ENCODE results near the gene KRT4.

The KRT4 gene

GRCh38 chr12:52792185-52793029 is 21.5 kb downstream of the KRT4 start:
- DNase-seq (ENCODE audit: low read depth, low spot score): no peak

DNA sequence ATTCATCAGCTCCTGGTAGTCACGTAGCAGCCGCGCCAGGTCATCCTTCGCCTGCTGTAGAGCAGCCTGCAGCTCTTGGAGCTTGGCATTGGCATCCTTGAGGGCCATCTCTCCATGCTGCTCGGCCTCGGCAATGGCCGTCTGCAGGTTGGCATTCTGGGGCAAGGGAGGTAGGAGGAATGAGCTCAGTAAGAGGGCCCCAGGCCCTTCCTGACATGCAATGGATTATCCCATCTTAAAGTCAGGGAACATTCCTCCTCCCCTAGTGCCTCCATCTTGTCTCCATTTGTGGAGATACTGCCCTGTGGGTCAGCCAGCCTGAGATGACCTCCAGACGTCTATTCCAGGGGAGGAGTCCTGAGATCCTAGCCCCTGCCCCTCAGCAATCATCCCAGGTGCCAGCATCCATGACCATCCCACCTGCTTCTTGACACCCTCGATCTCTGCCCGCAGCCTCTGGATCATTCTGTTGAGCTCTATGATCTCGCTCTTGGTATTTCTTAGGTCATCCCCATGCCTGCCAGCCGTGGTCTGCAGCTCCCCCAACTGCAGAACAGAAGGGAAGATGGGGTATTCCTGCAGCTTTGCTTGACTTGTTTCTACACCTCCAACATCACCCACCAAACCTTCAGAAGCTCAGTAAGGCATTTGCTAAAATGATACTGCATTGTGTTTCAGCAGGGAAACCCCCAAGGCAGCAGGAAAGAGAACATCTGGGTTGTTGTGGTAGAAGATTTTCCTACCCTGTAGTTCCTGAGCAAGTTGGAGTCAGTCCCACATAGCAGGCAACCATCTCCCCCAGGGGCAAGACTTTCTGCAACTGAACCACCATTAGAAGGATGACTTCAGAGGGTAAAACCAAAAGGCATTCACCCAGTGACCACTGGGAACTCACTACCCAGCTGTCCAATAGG is 22.4 kb downstream of the KRT4 start:
- DNase-seq (ENCODE audit: low read depth, low spot score): no peak

DNA sequence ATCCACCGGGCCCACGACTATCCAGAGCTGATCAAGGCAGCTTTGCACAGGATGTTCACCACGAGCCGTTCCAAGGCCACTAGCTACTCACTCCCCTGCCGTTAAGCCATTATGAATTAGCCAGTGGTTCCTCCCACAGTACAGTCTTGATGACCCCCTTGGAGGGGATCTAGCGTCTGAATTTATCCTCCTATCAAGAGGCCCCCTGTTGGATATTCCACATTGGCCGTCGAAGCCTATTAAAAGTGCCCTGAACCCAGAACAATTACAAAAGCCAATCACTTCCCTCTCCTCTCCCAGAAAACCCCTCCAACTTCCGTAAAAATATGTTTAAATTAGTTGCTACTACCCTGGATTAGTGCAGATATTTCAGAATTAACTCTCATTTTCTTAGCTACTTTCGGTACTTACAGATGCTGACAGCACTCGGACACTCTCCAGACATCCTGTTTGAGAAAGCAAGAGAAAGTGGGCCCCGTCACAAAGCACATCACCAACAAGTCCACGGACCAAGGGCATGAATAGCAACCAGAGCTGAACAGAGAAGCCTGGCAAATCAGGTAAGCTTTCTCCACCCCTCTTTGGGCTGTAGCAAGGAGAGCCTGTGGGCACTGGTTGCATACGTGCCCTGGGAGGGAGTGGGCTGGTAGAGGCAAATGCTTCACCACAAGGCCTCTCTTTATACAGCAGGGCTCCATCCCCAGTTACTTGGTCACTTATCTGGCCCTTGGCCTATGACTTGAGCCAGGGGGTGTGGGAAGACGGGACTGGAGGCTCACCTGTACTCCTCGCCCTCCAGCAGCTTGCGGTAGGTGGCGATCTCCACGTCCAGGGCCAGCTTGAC is 23.3 kb downstream of the KRT4 start:
- DNase-seq (ENCODE audit: low read depth, low spot score): no peak

DNA sequence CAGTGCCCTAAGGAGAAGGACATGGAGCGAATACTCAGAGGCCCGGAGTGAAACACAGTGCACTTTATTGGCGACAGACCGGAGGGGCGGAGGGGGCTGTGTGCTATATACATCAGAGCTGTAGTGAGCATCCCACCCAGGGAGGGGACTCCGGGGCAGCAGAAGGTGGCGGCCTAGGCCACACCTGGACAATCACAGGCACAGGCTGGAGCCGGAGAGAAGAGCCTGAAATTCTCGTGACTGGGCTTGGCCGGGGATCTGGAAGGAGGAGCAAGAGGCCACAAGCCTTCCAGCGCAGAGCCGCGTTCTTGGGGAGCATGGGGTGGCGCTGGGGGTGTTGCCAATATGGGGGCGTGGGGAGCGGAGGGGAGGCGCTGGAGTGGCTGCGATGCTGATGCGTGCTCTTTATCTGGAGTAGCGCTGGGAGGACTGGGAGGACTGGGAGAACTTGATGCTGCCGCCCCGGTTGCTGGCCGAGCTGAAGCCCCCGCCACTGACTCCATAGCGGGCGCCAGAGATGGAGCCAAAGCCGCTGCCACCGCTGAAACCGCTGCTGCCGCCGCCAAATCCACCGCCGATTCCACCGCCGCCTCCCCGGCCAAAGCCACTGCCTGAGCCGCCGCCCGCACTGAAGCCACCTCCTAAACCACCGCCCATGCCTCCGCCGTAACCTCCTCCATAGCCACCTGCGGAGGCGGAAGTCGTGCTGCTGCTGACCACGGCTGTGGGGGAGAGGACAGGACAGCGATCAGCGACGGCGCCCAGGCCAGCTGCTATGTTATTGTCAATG is 24.1 kb downstream of the KRT4 start:
- peak; percentile 4 for DNase-seq (ENCODE audit: low read depth, low spot score)

DNA sequence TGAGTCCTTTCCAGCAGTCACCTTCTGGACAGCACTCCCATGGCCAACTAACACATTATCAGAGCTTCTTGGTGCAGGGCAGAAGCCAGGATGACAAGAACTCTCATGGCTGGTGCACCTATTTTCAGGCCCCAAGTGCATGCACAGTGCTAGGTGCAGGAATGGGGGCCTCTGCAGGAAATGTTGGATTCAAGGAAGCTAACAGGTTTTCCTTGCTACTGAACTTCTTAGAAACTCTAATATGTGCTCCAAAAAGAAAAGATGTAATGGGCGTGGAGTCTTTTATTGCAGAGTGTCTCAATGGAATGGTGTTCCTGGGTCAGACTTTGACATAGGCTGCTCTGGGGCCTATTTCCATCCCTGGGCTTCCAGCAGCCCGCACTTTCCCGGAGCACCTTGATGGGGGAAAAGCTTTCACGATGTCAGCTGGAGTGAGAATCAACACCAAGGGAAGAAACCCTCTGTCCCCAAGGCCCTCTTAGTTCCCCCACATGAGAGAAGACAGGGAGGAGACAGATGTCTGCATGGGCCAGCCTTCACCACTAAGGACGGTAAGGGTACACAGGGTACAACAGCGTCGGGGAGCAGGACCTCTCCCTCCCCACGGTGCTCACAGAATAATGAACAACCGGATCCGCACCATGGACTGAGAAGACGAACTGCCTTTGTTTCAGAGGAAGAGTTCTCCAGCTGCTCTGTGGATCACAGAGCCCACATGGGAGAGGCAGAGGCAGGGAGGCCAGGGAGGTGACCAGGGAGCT is 24.9 kb downstream of the KRT4 start:
- DNase-seq (ENCODE audit: low read depth, low spot score): no peak

GRCh38 chr12:52788192-52788875 is 25.6 kb downstream of the KRT4 start:
- no peak for DNase-seq (ENCODE audit: low read depth, low spot score)

GRCh38 chr12:52787324-52788191 is 26.4 kb downstream of the KRT4 start:
- no peak for DNase-seq (ENCODE audit: low read depth, low spot score)

DNA sequence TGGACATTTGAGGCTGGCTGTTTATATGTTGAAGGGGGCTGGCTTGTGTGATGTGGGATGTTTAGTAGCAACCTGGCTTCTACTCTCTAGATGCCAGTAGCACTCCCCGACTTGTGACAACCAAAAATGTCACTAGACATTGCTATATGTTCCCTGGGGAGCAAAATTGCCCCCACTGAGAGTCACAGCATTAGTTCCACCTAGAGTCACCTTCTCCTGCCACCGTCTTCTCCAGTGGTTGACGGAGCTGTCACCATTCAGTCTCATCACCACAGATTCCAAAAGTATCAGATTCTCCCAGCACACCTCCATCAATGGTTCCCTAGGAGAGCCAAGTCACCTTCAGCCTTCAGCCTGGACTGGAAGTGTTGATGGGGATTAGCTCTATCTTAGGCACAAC is 29.0 kb downstream of the KRT4 start:
- no peak for DNase-seq (ENCODE audit: low read depth, low spot score)

DNA sequence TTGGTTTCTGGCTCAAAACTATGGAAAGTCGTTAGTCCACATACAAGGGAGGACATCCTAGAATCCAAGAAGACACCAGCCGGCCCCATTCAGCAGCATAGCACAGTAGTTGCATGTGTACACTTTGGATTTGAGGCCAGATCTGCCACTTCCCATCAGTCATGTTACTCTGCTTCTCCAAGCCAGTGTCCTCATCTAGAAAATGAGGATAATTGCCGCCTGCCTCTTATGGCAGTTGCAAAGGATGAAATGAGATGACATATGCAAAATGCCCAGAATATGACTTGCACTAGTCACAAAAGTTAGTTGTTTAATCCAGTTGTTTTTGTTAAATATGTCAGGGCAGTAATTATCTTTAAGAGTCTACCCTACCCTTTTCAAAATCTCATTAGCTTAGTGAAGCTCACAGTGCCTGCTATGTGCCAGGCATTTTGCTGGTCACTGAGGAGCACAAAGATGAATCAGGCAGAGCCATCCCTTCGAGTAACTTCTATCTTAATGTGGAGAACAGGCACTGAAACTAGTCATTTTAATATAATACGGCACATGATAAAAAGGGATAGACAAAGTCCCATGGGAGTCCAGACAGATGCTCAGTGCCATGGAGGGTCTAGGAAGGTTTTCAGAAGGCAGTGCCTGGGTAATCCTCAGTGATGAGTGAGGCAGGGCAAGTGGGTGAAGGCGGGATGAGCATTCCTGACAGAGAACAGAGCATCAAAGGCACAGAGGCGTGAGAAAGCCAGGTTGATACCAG is 30.2 kb downstream of the KRT4 start:
- no peak for DNase-seq (ENCODE audit: low read depth, low spot score)

- DNase-seq (ENCODE audit: low read depth, low spot score): no peak
Observed at GRCh38 chr12:52782502-52782901, 31.4 kb downstream of the KRT4 start.

DNA sequence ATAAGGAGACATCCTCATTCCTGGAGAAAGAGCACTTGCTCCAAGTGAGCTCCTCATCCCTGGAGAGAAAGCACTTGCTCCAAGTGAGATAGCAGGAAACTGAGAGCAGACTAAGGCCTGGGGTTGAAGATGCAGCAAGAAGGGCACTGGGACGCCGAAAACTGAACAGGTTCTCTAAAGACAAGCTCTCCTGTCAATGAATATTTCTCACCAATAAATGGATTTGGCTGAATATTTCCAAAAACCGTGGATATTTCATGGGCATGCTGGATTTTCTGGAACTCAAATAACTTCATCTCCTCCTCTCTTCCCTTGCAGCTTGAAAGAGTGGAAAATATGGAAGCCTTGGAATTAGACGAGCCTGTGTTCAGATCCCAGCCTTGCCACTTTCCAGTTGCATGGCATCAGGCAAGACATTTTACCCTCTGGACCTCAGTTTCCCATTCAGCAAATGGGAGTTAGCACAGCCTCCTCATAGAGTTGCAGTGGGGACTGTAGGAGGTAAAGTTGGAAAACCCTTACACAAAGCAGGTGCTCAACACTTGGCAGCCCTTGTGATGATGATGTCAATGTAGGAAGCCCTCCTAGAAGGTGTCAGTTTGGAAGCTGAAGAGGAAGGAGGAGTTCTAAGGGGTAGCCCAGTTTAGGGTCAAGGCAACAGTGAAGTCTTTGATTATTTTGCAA is 32.4 kb downstream of the KRT4 start:
- DNase-seq (ENCODE audit: low read depth, low spot score): no peak

- DNase-seq (ENCODE audit: low read depth, low spot score): no peak
Observed at GRCh38 chr12:52779914-52780313, 34.0 kb downstream of the KRT4 start.

DNA sequence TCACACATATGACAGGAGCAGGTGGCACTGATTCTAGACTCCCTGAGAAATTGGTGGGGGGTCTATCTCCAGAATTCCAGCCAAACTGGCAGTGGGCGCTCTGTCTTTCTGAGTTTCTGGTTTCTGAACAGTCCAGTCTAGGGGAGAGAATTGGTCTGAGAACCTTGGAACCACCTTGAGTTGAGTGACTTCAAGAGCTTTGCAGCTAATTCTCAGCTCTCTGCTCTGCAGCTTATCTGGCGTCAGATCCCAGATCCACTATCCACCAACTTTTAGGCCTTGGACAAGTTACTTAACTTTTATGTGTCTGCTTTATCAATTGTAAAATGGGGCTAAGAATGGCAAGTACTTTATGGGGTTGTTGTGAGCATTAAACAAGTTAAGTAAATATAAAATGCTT is 35.1 kb downstream of the KRT4 start:
- no peak for DNase-seq (ENCODE audit: low read depth, low spot score)

DNA sequence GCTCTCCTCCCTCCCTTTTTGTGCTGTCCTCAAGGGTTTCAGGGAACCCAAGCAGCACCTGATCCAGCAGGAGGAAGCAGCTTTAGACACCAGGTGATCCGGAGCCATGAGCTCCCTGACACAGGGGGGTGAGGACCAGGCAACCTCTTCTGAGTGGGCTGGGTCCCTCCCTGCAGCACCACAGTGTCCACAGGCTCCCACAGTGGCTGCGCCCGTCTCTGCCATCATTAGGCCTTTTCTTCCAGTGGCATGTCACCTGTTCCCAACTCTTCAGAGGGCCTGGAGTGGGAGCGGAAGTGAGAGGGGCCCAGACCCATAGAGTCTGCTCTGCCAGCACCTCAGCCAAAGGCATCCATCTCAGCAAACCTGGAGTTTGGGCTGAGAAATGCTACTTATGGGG is 36.4 kb downstream of the KRT4 start:
- DNase-seq (ENCODE audit: low read depth, low spot score): no peak

- no peak for DNase-seq (ENCODE audit: low read depth, low spot score)
Observed at GRCh38 chr12:52776913-52777395, 37.0 kb downstream of the KRT4 start, which contains the start of gene KRT76. Gene KRT76, minus strand, starts transcription at chr12:52777345. Its CDS starts 54 bp downstream, at chr12:52777291.

GRCh38 chr12:52776435-52776834 is 37.5 kb downstream of the KRT4 start:
- DNase-seq (ENCODE audit: low read depth, low spot score): no peak

GRCh38 chr12:52774629-52775250 is 39.2 kb downstream of the KRT4 start:
- DNase-seq (ENCODE audit: low read depth, low spot score): no peak

Measured in astrocyte of the hippocampus (primary cell).